Dermis lymphatic vessel endothelial cell (primary cell): Measurements from ENCODE around the gene DUSP2. TPM values are rescaled to one million over a fixed set of nuclear protein-coding genes. Genes with fewer than 3 reads are reported as not detected.

Experiments
- total RNA-seq: library from RNA; depleted of rRNA; stranded (reverse); fragments of >200 nt; gene quantifications from 2 replicates; pipeline ENCODE4 v1.2.1, GENCODE V29; 2014

The DUSP2 gene, protein sequence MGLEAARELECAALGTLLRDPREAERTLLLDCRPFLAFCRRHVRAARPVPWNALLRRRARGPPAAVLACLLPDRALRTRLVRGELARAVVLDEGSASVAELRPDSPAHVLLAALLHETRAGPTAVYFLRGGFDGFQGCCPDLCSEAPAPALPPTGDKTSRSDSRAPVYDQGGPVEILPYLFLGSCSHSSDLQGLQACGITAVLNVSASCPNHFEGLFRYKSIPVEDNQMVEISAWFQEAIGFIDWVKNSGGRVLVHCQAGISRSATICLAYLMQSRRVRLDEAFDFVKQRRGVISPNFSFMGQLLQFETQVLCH
- total RNA-seq, result 0.43 and 1.2 TPM in 2 replicates

GRCh38 chr2:96145036-96145847 is at the start of gene DUSP2:
TSS of gene DUSP2 (minus strand) at chr2:96145440. CDS start at chr2:96145354, 86 bp downstream.

GRCh38 chr2:96138179-96139145 is 6.8 kb downstream of the DUSP2 start, which contains the start of gene ASTL:
TSS of gene ASTL (minus strand) at chr2:96138502. CDS start at chr2:96138436, 66 bp downstream.

GRCh38 chr2:96116424-96116878 is 28.8 kb downstream of the DUSP2 start, which contains the start of gene ADRA2B:
TSS of gene ADRA2B (minus strand) at chr2:96116571. CDS start at chr2:96116149, 422 bp downstream.

Other genes with a start within 250 kb of the DUSP2 start
- 33.1 and 43.1 TPM in 2 replicates for gene ANKRD36C, start 153.6 kb downstream of the DUSP2 start, total RNA-seq
- gene GPAT2, start 110.5 kb downstream of the DUSP2 start, total RNA-seq, result 0.60 and 2.6 TPM in 2 replicates
- 0.09 TPM in 1 of 2 replicates, not detected in the other for gene ADRA2B, start 28.9 kb downstream of the DUSP2 start, total RNA-seq
- not detected in 2 replicates for gene ASTL, start 6.9 kb downstream of the DUSP2 start, total RNA-seq
- gene STARD7, start 63.4 kb upstream of the DUSP2 start, total RNA-seq, result 290 and 306 TPM in 2 replicates
- gene TMEM127, start 120.6 kb upstream of the DUSP2 start, total RNA-seq, result 23.8 and 25.6 TPM in 2 replicates
- gene CIAO1, start 120.8 kb upstream of the DUSP2 start, total RNA-seq, result 92.6 and 100 TPM in 2 replicates
- 46.1 and 49.2 TPM in 2 replicates for gene SNRNP200, start 160.1 kb upstream of the DUSP2 start, total RNA-seq
- gene ITPRIPL1, start 179.9 kb upstream of the DUSP2 start, total RNA-seq, result 3.2 and 3.3 TPM in 2 replicates
- 3.5 TPM in 2 replicates for gene NCAPH, start 190.3 kb upstream of the DUSP2 start, total RNA-seq